GM18508 (cell line): ENCODE measurements around the gene MOCS2.

Source experiments
- ATAC-seq: cut with Tn5 transposase; IDR thresholded peaks from one replicate; pipeline ENCODE4 v1.9.1; 2021; ENCODE audit warnings: moderate number of reproducible peaks; ENCODE audit not compliant: insufficient read depth, unreplicated experiment

Gene MOCS2

GRCh38 chr5:53059281-53059680 is 50.3 kb downstream of the MOCS2 start:
- ATAC-seq = no peak

- no peak for ATAC-seq
These were observed 54.2 kb downstream of the MOCS2 start for GRCh38 chr5:53055365-53055764.

DNA sequence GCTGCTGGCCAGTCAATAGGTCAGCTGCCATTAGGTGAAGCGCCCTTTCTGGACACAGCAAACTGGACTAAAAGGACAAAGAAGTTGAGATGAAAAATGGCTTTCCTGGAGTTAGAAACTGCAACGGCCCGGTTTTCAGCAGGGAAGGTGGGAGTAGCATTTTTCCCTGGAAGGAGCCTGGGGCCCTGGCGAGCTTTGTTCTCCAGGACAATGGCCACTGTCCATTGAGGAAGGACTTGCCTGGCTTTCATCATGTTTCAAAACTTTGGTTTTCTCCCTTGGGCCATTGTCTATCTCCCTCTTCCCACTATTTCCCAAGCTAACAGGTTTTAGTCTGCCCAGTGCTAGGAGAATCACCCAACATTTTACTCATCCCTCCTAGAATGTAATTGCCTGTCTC is 56.2 kb downstream of the MOCS2 start:
- ATAC-seq = no peak

DNA sequence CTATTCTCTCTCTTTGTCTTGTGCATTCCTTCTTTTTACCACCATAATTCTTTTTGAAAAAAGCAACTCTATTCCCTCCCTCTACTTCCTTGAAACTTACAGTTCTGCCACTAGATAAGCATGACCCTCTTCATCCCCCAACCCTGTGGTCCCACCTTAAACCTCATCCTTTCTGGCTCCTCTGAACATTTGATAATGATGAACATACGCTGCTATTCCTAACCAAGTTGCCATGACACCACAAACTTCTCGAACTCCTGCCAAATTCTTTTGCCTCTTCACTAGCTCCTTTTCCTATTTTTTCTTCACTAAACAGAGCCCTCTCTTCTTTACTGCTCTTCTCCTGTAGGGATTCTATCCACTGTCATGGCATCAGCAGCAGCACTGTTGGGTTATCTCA is 57.1 kb downstream of the MOCS2 start:
- no peak for ATAC-seq

DNA sequence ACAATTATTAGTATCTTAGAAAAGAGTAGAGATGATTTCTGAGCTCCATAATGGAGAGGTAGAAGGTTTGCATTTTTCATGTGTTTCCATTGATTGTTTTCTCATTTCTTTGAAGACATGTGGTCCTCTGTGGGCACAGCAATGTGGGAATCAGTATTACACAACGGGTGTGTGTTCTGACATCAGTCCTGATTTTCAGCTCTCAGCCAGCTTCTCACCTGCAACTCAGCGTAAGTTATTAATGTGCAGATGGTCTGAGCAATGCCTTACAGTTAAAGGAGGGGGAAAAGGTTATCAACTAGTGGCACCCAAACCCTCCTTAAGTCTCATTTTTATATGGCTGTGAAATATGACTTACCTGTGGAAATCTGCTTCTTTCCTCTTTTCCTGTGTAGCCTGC is 61.3 kb downstream of the MOCS2 start:
- no peak for ATAC-seq
